Upper lobe of left lung (tissue), 6 donors: ENCODE results near the gene OR8G5. TPM values are rescaled to one million over a fixed set of nuclear protein-coding genes. Genes with fewer than 3 reads are reported as not detected.
A peak's percentile ranks its signal among the peaks of the same experiment; 100 is the strongest.
"Not testable (repeated sequence)": the region's sequence is repeated elsewhere in the genome, so short reads cannot be mapped to it uniquely, and the experiment has no call there.

Source experiments
- ATAC-seq, 2 donors: fragments of 200-7000 bp; cut with Tn5 transposase; one replicate each; pipeline ENCODE4 v1.9.1; 2022; ENCODE audit warnings: mild to moderate bottlenecking in 2 of 2, moderate library complexity in 2 of 2; ENCODE audit not compliant: low FRiP score in 2 of 2
- DNase-seq, 2 donors: peaks; one replicate each; pipeline ENCODE4 v3.0.0-alpha.2; 2019 to 2020
- H3K27ac ChIP-seq, 4 donors: fragments of 200-600 bp; sonication (generic); one replicate each; pipeline ENCODE4 v1.5.1; 2016 to 2019
- H3K27me3 ChIP-seq, 4 donors: fragments of 200-600 bp; sonication (generic); one replicate each; pipeline ENCODE4 v1.5.1; 2017 to 2019
- H3K36me3 ChIP-seq, 4 donors: fragments of 200-600 bp; sonication (generic); one replicate each; pipeline ENCODE4 v1.5.1; 2016 to 2019
- H3K4me1 ChIP-seq, 4 donors: fragments of 200-600 bp; sonication (generic); one replicate each; pipeline ENCODE4 v1.5.1; 2018 to 2019
- H3K4me3 ChIP-seq, 4 donors: fragments of 200-600 bp; sonication (generic); one replicate each; pipeline ENCODE4 v1.5.1; 2017 to 2019; ENCODE audit warnings: mild to moderate bottlenecking in 2 of 4, moderate library complexity in 1 of 4
- H3K9me3 ChIP-seq, 4 donors: fragments of 200-600 bp; sonication (generic); one replicate each; pipeline ENCODE4 v1.5.1; 2018 to 2019
- EP300 ChIP-seq, 4 donors: sonication (generic); formaldehyde crosslinking; IDR thresholded peaks; one replicate each; pipeline ENCODE4 v1.5.1; 2017; ENCODE audit warnings: antibody characterized with exemption in 4 of 4, control low read depth in 2 of 4
- POLR2A ChIP-seq, 4 donors: fragments of 450-650 bp; IDR thresholded peaks; one replicate each; pipeline ENCODE4 v1.5.1; 2016 to 2017; ENCODE audit warnings: antibody characterized with exemption in 4 of 4, mild to moderate bottlenecking in 2 of 4
- POLR2AphosphoS5 ChIP-seq, 2 donors: sonication (generic); formaldehyde crosslinking; IDR thresholded peaks; one replicate each; pipeline ENCODE4 v1.5.1; 2017; ENCODE audit warnings: antibody characterized with exemption in 2 of 2
- WGBS, 2 donors: methylation state at CpG; one replicate each; pipeline ENCODE4 v1.1.5; 2017 to 2018; 5-methylcytosine and 5-hydroxymethylcytosine counted together
- total RNA-seq, 6 donors: library from RNA; depleted of rRNA in 4 of 6; stranded (reverse); fragments of >200 nt in 4 of 6; gene quantifications; one replicate each; pipeline versions ENCODE4 v1.1.0 to v1.2.1, GENCODE V29; 2016 to 2021
- TF ChIP-seq, protein P1 (sequence below), 6 experiments: fragments of 450-650 bp in 4 of 6; fragments of 200-600 bp in 2 of 6; sonication (generic) in 2 of 6; IDR thresholded peaks; one replicate each; pipeline ENCODE4 v1.5.1; 2016 to 2019; ENCODE audit warnings: antibody characterized with exemption in 6 of 6
- donor health status: DM: no; HTN: no; CAD: no; lungs with moderate emphysema.
- donor health status: DM: no; HTN: yes; CAD: no; lungs with severe emphysema.

Gene OR8G5
- total RNA-seq, 6 donors from 2014 or later = 0.64 TPM; not detected in 5

DNA sequence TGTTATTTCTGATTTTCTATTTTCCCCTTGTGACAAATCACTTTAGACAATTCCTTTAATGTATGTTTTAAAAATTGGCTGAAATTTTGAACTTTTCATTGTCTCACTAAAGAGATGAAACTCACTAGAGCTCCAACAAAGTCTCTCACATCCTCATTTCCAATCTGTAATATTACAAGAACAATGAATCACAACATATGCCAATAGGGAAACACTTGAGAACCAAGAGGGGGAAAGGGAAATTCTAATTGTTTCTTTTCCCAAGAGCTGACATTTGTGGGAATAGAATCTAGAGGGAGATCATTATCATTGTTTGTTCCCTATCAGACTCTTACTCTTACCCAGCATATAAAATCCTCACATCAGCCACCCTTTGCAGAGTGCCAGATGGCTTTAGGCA, 44.9 kb upstream of the OR8G5 start:
- Histone ChIP-seq H3K4me3 (no peak overlapping the region), H3K27ac (no peak overlapping the region), H3K36me3 (no peaks in the 10 kb centered on the region), H3K9me3 (no peaks in the 10 kb centered on the region), H3K27me3 (no peaks in the 10 kb centered on the region), H3K4me1 (no peaks in the 10 kb centered on the region)
- DNase-seq (no peak), ATAC-seq (no peak)
- TF ChIP-seq POLR2AphosphoS5 (IDR thresholded peaks at IDR 0.05) (no peak), POLR2A (IDR thresholded peaks at IDR 0.05) (no peak)

DNA sequence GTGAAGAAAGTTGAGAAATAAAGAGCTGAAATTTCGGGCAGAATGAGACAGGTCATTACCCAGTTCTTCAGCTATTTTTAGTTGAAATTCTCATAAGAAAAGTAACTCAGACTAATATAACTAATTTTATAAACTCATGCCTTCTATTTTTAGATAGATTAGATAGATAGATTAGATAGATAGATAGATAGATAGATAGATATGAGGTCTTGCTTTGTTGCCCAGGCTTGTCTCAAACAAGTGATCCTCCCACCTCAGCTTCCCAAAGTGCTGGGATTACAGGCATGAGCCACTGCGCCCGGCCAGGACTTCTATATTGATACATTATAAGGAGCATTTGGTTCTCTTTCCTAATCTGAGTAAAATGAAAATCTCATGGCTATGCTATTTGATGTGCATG, 42.1 kb upstream of the OR8G5 start:
- no peak for TF ChIP-seq POLR2AphosphoS5 (IDR thresholded peaks at IDR 0.05)
- no peak for ATAC-seq

DNA sequence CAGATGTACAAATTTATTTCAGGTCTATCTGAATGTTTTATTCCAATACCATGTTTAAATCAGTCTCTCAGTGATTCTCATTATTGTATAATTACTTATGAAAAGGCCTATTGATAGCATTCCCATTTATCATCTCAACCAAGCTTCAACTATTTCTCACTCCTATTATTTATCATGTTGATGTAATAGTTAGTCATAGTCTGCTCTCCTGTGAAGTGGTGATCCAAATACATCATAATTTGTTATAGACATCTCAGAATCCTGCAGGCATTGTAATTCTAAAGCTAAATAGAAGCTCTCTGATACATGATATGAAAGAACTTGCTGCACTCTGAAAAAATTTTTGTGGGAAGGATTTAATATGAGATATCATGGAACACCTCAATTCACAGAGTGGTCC, 37.0 kb upstream of the OR8G5 start:
- H3K4me3 ChIP-seq = no peak overlapping the region
- no peaks in the 10 kb centered on the region for H3K4me1 ChIP-seq
- no peaks in the 10 kb centered on the region for H3K36me3 ChIP-seq
- TF ChIP-seq EP300 (IDR thresholded peaks at IDR 0.05) (no peak), POLR2A (IDR thresholded peaks at IDR 0.05) (no peak), POLR2AphosphoS5 (IDR thresholded peaks at IDR 0.05) (no peak)
- TF ChIP-seq, protein P1, sequence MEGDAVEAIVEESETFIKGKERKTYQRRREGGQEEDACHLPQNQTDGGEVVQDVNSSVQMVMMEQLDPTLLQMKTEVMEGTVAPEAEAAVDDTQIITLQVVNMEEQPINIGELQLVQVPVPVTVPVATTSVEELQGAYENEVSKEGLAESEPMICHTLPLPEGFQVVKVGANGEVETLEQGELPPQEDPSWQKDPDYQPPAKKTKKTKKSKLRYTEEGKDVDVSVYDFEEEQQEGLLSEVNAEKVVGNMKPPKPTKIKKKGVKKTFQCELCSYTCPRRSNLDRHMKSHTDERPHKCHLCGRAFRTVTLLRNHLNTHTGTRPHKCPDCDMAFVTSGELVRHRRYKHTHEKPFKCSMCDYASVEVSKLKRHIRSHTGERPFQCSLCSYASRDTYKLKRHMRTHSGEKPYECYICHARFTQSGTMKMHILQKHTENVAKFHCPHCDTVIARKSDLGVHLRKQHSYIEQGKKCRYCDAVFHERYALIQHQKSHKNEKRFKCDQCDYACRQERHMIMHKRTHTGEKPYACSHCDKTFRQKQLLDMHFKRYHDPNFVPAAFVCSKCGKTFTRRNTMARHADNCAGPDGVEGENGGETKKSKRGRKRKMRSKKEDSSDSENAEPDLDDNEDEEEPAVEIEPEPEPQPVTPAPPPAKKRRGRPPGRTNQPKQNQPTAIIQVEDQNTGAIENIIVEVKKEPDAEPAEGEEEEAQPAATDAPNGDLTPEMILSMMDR (IDR thresholded peaks at IDR 0.05) = no peak
- DNase-seq = no peak
- H3K27me3 ChIP-seq = no peaks in the 10 kb centered on the region
- H3K9me3 ChIP-seq = no peaks in the 10 kb centered on the region
- ATAC-seq = no peak
- H3K27ac ChIP-seq = no peak overlapping the region

More for the DNA sequence above, 42.1 kb upstream of the OR8G5 start:
- H3K36me3 ChIP-seq = no peaks in the 10 kb centered on the region
- H3K9me3 ChIP-seq = no peaks in the 10 kb centered on the region
- H3K4me3 ChIP-seq = no peak overlapping the region
- H3K27me3 ChIP-seq = no peaks in the 10 kb centered on the region
- H3K4me1 ChIP-seq = no peaks in the 10 kb centered on the region
- WGBS, 2 donors = 78 to 80% methylated on average over 3 of the region's 3 CpGs
- no peak for DNase-seq
- H3K27ac ChIP-seq = no peak overlapping the region

DNA sequence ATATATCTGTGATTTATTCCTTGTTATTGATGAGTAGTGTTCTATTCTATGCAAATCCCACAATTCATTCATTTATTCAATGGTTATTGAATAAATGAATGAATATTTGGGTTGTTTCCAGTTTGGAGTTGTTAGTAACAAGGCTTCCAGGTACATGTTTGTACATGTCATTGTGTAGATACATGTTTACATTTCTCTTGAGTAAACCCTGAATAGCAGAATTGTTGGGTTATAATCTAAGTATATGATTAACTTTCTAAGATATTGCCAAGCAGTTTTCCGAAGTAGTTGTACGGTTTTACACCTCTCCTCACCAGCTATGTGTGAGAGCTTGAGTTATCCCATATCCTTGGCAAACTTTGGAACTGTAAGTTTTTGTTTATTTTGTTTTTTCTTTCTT, 33.8 kb upstream of the OR8G5 start:
- WGBS, 2 donors = 60 to 62% methylated on average over 2 of the region's 2 CpGs

DNA sequence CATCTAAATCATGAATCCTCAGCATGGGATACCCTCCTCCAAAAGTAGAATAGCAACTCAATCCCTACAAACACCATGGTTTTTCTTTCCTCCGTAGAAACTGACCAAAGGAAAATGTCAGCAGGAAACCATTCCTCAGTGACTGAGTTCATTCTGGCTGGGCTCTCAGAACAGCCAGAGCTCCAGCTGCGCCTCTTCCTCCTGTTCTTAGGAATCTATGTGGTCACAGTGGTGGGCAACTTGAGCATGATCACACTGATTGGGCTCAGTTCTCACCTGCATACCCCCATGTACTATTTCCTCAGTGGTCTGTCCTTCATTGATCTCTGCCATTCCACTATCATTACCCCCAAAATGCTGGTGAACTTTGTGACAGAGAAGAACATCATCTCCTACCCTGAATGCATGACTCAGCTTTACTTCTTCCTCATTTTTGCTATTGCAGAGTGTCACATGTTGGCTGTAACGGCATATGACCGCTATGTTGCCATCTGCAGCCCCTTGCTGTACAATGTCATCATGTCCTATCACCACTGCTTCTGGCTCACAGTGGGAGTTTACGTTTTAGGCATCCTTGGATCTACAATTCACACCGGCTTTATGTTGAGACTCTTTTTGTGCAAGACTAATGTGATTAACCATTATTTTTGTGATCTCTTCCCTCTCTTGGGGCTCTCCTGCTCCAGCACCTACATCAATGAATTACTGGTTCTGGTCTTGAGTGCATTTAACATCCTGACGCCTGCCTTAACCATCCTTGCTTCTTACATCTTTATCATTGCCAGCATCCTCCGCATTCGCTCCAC, 31.4 kb upstream of the OR8G5 start:
- H3K27me3 ChIP-seq, H3K4me1 ChIP-seq, DNase-seq, H3K36me3 ChIP-seq, H3K9me3 ChIP-seq, H3K4me3 ChIP-seq: not testable (repeated sequence)
- H3K27ac ChIP-seq = peak overlapping the region in 1 of 4 donors; percentile 48
- peak; percentile 26 to 69 for ATAC-seq
- peak in 2 of 4 donors; percentile 61 to 72 for TF ChIP-seq EP300 (IDR thresholded peaks at IDR 0.05)
- 57 to 60% methylated on average over 9 of the region's 9 CpGs for WGBS, 2 donors

More for the DNA sequence above, 33.8 kb upstream of the OR8G5 start:
- no peak overlapping the region for H3K4me3 ChIP-seq
- H3K27ac ChIP-seq = no peak overlapping the region
- DNase-seq = no peak
- TF ChIP-seq EP300 (IDR thresholded peaks at IDR 0.05) (no peak), POLR2A (IDR thresholded peaks at IDR 0.05) (no peak), POLR2AphosphoS5 (IDR thresholded peaks at IDR 0.05) (no peak)
- TF ChIP-seq, protein P1 (IDR thresholded peaks at IDR 0.05) = no peak
- no peaks in the 10 kb centered on the region for H3K9me3 ChIP-seq
- ATAC-seq = no peak
- H3K27me3 ChIP-seq = no peaks in the 10 kb centered on the region
- no peaks in the 10 kb centered on the region for H3K4me1 ChIP-seq
- no peaks in the 10 kb centered on the region for H3K36me3 ChIP-seq

DNA sequence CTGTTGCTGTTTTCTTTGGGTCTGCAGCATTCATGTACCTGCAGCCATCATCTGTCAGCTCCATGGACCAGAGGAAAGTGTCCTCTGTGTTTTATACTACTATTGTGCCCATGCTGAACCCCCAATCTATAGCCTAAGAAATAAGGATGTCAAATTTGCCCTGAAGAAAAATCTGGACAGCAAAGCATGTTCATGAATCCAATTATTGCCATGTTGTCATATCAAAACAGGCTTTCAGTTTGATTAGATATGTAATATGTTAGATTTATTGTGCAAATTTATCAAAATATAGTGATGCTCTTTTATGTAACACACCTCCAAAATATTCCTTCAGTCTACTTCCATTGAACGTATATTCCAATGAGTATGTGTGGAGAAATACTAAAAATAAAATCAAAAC, 30.7 kb upstream of the OR8G5 start:
- no peaks in the 10 kb centered on the region for H3K4me1 ChIP-seq
- H3K27me3 ChIP-seq = no peaks in the 10 kb centered on the region
- ATAC-seq (no peak), DNase-seq (no peak)
- no peaks in the 10 kb centered on the region for H3K9me3 ChIP-seq
- no peak overlapping the region for H3K4me3 ChIP-seq
- TF ChIP-seq POLR2AphosphoS5 (IDR thresholded peaks at IDR 0.05) (no peak), POLR2A (IDR thresholded peaks at IDR 0.05) (no peak), EP300 (IDR thresholded peaks at IDR 0.05) (no peak)
- TF ChIP-seq, protein P1 (IDR thresholded peaks at IDR 0.05) = no peak
- 86 to 92% methylated on average over 1 of the region's 1 CpG for WGBS, 2 donors
- H3K27ac ChIP-seq = no peak overlapping the region
- H3K36me3 ChIP-seq = no peaks in the 10 kb centered on the region
